GM19025 (cell line): ENCODE data around the gene HES4.
"Not testable (repeated sequence)": the region's sequence is repeated elsewhere in the genome, so short reads cannot be mapped to it uniquely, and the experiment has no call there.

Experiments
- ATAC-seq: cut with Tn5 transposase; IDR thresholded peaks from one replicate; pipeline ENCODE4 v1.9.1; 2021; ENCODE audit warnings: mild to moderate bottlenecking, low read depth, moderate library complexity; ENCODE audit not compliant: unreplicated experiment

HES4 gene

DNA sequence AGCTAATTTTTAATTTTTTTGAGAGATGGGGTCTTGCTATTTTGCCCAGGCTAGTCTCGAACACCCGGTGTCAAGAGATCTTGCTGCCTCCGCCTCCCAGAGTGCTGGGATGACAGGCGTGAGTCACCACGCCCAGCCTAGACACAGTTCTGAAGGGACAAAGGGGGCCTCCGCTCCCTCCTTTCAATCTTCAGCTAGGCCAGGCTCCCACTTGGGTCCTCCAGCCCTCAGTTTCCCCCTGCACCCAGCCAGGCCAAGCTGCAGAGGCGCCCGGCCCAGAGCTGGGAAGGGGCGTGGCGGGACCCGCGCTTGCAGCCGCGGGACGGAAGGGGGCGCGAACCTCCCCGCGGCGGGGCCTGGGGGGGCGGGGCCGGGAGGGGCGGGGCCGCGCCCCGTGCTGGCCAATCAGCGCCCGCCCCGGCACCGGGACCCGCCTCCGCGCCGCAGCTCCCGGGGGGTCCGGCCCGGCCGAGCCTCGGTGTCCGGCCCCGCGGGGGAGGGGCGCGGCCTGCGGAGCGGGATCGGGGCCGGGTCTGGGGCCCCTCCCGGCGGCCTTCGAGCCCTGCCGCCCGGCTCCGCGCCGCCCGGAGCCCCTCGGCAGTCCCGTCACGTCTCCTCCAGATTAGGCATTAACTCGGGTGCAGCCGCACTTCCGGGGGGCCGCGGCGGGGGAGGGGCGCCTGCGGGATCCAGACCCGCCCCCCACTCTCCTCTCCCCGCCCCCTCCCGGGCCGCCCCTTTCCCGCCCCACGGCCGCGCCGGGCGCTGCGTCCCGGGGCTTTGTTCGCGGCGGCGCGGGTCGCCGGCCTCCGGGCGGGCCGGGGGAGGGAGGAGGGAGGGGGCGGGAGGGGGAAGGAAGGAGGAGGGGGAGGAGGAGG is 19.5 kb upstream of the HES4 start:
- ATAC-seq: peak; percentile 66

DNA sequence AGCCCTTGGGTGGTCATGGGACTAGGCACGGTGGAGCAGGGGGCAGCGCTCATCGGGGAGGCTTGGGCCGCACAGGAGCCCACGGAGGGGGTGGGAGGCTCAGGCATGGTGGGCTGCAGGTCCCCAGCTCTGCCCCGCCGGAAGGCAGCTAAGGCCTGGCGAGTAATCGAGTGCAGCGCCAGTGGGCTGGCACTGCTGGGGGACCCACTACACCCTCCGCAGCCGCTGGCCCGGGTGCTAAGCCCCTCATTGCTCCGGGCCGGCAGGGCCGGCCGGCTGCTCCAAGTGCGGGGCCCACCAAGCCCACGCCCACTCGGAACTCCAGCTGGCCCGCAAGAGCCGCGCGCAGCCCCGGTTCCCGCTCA is 18.4 kb upstream of the HES4 start:
- ATAC-seq: not testable (repeated sequence)

DNA sequence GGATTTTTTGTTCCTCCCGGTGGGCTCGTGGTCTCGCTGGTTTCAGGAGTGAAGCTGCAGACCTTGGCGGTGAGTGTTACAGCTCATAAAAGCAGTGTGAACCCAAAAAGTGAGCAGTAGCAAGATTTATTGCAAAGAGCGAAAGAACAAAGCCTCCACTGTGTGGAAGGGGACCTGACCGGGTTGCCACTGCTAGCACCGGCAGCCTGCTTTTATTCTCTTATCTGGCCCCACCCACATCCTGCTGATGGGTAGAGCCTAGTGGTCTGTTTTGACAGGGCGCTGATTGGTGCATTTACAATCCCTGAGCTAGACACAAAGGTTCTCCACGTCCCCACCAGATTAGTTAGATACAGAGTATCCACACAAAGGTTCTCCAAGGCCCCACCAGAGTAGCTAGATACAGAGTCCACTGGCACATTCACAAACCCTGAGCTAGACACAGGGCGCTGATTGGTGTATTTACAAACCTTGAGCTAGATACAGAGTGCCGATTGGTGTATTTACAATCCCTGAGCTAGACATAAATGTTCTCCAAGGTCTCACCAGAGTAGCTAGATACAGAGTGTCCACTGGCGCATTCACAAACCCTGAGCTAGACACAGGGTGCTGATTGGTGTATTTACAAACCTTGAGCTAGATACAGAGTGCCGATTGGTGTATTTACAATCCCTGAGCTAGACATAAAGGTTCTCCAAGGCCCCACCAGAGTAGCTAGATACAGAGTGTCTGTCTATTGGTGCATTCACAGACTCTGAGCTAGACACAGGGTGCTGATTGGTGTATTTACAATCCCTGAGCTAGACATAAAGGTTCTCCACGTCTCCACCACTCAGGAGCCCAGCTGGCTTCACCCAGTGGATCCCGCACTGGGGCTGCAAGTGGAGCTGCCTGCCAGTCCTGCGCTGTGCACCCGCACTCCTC is 17.8 kb upstream of the HES4 start:
- ATAC-seq: not testable (repeated sequence)

DNA sequence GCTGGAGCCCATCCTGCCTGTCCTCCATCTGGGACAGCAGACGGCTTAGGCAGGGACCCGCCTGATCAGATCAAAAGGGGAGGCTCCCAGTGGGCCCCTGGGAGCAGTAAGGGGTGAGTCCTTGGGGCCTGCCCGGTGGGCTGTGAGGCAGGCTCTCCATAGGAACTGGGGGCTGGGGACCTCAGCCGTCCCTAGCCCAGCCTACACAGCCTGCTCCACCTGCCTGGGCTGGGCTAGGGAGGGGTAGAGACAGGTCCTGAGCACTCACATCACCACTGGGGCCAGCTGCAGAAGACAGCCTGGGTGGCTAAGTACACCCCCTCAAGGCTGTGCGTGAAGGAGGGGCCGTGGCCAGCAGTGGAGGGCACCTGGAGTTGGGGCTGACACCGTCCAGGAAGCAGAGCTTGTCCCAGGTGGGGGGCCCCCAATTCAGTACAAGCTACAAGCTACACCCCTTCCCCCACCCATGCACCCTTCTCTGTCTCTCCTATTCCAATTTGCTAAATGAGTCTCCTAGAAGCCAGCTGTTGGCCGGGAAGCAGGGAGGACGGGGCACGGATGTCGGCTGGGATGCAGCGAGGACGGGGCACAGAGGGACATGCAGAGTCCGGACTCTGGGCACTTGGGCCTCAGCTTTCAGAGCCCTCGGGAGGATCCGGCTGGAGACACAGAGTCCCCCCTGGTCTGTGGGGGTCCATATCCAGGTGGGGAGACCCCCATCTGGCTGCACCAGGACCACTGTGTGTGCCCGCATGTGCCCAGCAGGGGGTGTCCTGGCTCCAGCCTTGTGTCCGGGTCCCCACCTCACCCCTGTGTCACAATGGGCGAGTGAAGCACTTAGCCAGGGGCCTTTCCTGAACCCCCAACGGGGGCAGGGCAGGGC is 15.1 kb upstream of the HES4 start:
- ATAC-seq: no peak

DNA sequence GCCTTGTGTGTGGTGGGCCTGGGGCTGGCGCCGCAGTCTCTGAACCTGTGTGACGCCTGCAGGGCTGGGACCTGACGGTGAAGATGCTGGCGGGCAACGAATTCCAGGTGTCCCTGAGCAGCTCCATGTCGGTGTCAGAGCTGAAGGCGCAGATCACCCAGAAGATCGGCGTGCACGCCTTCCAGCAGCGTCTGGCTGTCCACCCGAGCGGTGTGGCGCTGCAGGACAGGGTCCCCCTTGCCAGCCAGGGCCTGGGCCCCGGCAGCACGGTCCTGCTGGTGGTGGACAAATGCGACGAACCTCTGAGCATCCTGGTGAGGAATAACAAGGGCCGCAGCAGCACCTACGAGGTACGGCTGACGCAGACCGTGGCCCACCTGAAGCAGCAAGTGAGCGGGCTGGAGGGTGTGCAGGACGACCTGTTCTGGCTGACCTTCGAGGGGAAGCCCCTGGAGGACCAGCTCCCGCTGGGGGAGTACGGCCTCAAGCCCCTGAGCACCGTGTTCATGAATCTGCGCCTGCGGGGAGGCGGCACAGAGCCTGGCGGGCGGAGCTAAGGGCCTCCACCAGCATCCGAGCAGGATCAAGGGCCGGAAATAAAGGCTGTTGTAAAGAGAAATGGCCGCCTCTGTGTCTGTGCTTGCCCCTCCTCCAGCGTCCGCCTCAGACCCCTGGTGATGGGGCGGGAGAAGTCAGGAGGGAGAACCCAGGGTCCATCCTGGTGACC is 14.2 kb upstream of the HES4 start:
- ATAC-seq: no peak

DNA sequence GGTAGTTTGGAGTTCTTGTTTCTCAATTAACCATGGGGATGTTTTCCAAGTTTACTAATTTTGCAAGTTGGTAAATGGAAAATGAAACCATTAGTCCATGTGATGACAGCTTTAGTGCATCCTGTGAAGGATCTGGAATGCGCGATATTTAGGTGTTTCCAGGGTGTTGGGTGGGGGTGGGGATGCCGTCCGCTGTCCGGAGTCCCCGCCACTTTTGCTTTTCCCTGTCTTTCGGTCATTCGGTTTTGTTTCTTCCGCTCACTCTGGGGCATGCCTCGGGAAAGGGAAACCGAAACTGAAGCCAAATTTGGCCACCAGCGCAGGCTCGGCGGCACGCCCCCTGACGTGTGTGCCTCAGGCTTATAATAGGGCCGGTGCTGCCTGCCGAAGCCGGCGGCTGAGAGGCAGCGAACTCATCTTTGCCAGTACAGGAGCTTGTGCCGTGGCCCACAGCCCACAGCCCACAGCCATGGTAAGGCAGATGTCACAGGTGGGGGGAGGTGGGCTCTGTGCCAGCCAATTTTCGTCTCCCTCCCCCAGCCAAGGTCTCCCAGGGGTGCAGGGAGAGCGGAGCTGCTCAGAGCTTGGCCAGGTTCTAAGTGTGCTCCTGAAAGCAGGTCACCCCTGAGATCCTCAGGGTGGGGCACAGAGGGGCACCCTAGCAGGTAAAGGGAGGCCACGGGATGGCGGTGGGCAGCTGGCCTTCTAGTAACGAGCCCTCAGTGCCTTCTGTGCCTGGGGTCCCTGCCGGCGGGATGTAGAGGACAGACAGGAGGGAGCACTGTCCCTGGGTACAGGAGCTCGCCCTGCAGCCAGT is 13.4 kb upstream of the HES4 start, which contains the start of gene ISG15:
Gene ISG15 (plus strand): TSS at position 393 of the 817 bp plus-strand sequence. CDS start 77 bp downstream, at position 470.
- ATAC-seq: no peak

DNA sequence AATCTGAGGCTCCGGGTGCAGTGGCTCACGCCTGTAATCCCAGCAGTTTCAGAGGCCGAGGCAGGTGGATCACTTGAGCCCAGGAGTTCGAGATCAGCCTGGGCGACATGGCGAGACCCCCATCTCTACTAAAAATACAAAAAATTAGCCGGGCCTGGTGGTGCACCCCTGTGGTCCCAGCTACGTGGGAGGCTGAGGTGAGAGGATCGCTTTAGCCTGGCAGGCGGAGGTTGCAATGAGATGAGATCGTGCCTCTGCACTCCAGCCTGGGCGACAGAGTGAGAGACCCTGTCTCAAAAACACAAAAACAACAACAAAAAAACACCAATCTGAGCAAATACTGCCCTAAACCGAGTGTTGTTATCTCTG is 12.8 kb upstream of the HES4 start:
- not testable (repeated sequence) for ATAC-seq

DNA sequence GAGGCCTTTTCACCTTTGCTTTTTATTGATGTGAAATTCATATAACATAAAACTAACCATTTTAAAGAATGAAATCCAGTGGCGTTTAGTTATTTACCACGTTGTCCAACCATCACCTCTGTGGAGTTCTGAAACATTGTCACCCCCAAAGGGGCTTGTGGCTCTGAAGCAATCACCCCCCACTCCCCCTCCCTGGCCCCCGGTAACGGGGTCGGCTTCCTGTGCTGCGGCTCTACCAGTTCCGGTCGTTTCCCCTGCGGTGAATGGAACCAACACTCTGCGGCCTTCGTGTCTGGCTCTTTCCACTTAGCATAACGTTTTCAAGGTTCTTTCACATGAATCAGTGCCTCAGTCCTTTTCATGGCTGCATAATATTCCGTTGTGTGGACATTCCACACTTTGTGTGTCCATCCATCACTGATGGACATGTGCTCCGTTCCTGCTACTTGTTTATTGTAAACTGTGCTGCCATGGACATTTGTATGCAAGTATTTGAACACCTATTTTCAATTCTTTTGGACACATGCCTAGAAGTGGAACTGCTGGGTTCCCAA is 11.6 kb upstream of the HES4 start:
- ATAC-seq: no peak

DNA sequence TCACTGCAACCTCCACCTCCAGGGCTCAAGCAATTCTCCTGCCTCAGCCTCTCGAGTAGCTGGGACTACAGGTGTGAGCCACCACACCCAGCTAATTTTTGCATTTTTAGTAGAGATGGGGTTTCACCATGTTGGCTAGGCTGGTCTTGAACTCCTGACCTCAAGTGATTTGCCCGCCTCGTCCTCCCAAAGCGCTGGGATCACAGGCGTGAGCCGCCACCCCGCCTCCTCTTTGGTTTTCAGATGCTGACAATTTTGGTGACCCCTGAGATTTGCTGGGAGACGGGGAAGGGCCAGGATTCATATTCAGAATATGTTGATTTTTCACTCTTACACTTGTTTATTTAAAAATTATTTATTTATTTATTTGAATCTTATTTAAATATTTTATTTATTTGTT is 10.2 kb upstream of the HES4 start:
- not testable (repeated sequence) for ATAC-seq

DNA sequence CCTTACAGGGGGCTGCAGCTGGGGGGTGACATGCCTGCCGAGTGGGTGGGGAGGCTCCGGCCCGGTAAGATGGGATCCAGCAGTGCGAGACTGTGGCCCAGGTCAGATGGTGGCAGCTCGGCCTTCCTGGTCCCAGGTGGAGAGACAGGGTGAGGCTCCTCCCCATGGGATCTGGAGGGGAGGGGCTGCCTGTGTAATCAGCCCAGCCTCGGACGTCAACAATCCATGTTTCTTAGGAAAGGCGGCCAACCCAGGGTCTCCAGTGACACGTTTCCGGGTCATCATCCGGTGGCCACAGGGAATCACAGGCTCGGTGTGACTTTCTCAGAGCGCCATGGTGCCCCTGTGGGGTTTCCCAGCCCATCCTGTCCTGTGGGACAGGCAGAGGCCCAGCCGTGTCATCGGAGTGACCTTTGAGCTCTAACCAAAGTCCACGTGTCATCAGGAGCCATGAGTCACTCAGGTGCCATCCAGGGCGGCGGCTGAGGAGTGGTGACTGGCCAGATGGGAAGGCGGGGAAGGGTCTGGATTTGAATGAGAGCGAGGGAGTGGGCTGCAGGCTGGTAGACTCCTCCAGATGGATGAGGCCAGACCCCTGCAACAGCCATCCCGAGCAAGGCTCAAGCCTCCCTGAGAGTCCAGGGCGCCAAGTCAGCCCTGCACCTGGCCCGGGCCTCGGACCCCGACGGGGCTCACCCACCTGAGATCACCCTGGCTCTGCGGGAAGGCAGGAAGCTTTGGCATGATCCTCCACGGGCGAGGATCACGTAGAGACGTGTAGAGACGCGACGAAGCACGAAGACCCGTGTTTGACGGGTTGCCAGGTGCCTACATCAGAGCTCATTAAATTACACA is 6.6 kb upstream of the HES4 start:
- ATAC-seq: no peak

DNA sequence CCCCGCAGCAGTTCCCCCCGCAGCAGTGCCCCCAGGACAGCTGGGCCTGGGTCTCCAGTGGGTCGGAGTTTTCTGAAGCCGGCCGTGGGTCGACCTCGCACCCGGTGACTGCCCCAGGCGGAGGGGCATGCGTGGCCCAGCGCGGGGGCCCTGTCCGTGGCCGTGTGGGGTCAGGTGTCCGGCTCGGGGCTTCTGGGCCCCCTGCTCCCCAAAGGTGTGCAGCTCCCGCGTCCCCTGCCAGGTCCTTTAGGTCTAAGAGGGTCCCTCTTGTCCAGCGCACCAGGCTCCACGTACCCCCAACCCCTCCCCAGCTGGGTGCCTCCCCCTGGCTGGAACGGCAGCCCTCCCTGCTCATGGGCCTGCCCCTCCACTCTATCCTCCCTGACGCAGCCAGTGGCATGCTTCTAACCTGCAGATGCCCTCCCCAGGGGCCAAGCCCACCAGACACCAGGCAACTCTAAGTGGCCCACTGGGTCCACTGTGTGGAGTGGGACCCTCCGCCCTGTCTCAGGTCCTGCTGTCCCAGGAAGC is 5.9 kb upstream of the HES4 start:
- no peak for ATAC-seq

DNA sequence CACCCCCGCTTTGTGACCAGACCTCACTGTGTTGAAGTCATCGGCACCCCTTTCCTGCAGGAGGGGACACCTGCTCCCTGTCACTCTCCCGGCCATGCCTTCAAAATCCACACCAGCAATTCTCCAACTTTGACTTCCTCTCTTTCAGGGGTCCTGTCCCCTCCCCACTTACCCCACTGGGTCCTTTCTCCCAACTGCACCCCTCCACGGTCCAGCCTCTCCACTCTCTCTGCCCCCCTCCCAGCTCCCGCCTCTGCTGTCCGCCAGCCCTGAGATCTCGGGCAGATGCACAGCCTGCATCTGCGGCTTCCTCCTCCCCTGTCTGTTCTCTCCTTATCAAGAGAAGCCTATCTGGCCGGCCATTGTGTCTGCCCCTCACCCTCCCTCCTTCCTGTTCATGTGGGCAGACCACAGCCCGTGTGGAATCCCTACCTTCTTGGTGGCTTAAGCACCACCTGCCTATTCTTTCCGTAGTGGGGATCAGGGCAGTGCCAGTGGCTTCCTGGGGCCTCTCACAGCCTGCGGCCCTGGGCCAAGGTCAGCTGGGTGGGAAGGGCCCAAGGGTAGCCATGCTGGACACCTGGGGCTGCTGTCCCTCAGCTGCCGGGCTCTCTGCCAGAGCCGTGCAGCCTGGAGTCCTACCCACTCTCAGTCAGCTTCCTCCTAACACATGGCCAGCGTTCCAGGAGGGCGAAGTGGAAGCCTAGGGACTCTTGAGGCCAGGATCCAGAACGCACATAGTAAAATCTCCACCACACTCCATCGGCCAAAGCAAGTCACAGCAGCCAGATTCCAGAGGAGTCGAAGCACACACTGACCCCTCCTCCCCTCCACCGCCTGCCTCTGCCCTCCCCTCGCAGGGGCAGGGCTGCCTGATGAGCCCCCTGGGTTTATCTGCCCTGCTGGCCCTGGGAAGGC is 5.1 kb upstream of the HES4 start:
- no peak for ATAC-seq

DNA sequence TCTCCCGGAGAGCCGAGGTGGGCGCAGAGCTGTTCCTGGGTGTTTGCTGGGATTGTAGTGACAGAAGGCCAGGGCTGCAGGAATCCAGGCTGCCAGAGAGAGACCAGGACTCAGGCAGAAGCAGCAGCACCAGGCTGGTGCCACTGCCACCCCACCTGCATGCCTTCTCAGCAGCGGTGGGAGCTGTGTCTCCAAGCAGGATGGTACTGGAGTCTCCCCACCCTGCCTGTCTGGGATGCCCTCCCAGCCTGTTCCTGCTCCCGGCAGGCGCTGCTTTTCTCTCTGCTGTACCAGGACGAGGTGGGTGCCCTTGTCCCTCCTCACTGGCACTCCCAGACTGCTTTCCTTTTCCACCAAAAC is 4.5 kb upstream of the HES4 start:
- ATAC-seq: no peak

DNA sequence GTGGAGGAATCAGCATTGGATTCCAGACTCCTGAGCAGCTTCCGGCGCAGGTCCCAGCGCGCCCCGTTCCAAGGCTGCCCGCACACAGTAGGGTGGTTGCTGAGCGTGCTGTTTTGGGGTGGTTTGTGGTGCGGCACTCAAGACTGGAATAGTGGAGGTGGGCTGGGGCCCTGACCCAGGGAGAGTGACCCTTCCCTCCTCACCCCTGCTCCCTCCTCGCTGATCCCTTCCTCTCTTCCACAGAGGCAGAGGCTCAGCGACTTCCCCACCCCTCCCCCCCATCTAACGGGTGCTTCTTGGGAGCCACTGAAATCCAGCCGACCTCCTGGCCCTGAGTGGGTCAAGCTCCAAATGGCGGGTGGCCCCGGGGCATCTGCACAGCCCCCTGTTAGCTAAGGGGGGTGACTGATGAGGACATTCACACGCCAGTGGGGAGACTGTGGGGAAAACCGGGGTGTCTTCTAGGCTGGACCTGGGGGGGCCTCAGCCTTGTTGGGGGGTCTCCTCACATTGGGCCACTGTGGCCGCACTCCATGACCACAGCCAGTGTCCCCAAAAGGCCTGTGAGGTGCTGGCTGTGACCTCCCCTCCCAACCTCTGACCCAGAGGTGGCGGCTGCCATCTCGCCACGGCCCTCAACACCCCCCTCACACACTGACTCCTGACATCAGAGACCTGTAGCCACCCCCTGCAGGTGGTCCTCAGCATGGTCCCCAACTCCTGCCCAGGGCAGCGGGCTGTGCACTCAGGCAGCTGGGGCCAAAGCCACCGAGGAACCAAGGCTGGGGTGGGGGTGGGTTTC is 3.9 kb upstream of the HES4 start:
- no peak for ATAC-seq

DNA sequence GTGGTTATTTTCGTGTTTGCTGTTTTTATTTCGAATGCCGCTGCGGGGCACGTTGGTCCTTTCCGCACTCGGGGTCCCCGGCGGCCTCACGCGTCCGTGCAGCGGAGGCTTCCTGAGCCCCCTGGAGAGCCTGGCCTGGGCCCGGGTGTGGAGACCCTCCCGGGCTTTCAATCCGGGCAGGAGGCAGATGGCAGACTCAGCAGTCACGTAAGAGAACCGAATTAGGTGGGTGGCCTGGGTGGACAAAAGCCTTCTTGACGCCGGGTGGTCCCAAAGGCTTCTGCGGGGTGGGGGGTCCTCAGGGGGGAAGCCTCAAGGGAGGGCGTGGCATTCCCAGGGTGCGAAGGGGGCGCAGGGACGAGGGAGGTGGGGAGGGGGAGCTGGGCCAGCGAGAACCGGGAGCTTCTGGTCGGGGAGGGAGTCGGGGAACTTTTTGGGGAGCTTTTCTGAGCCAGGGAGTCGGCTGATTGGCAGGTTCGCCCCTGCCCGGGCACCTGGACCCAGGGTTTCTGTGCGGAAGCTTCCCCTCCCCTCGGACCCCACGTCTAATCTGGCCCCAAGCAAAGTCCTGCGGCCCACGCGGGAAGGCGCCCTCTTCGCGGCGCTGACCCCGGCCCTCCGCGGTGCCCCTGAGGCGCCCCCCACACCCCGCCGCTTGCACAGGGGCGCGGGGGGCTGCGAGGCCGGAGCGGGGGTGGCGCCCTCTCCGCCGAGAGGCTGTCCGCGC is 1.3 kb upstream of the HES4 start:
- no peak for ATAC-seq
